HepG2 (cell line): ENCODE results near the gene ZBTB7C. TPM values are rescaled to one million over a fixed set of nuclear protein-coding genes. Genes with fewer than 3 reads are reported as not detected.

ENCODE experiments used
- BORCS8-MEF2B ChIP-seq: sonication (generic); formaldehyde crosslinking; IDR thresholded peaks from 2 replicates; pipeline ENCODE4 v1.8.0; 2022; ENCODE audit warnings: mild to moderate bottlenecking, missing genetic modification reagents
- FOSL2 ChIP-seq: sonication (generic); formaldehyde crosslinking; IDR thresholded peaks from 2 replicates; pipeline ENCODE4 v1.4.0; 2020; ENCODE audit warnings: missing genetic modification reagents
- HDAC1 ChIP-seq: sonication (generic); formaldehyde crosslinking; IDR thresholded peaks from 2 replicates; pipeline ENCODE4 v1.5.1; 2020; ENCODE audit warnings: mild to moderate bottlenecking, missing genetic modification reagents
- HIVEP1 ChIP-seq: sonication (generic); formaldehyde crosslinking; IDR thresholded peaks from 2 replicates; pipeline ENCODE4 v1.4.0; 2020; ENCODE audit warnings: mild to moderate bottlenecking, missing genetic modification reagents
- HNF4G ChIP-seq, 2 experiments: sonication (generic) in 1 of 2; formaldehyde crosslinking in 1 of 2; IDR thresholded peaks; 2 replicates each; pipeline versions ENCODE4 v1.4.0 to v1.6.1; 2011 to 2020; ENCODE audit warnings: borderline replicate concordance in 2 of 2, low read depth in 2 of 2, mild to moderate bottlenecking in 2 of 2, low read length in 1 of 2, missing genetic modification reagents in 1 of 2, moderate library complexity in 1 of 2
- MAF1 ChIP-seq: sonication (generic); formaldehyde crosslinking; IDR thresholded peaks from 2 replicates; pipeline ENCODE4 v1.5.0; 2020; ENCODE audit warnings: missing genetic modification reagents, borderline replicate concordance
- MAZ ChIP-seq, 2 experiments: sonication (generic) in 1 of 2; formaldehyde crosslinking in 1 of 2; IDR thresholded peaks; 2 replicates each; pipeline versions ENCODE4 v1.5.0 to v1.6.1; 2012 to 2020; ENCODE audit warnings: low read depth in 2 of 2, mild to moderate bottlenecking in 2 of 2, borderline replicate concordance in 1 of 2, improper control_type of control experiment in 1 of 2, low read length in 1 of 2, missing genetic modification reagents in 1 of 2, moderate library complexity in 1 of 2
- MBNL3 ChIP-seq: fragments of 250-450 bp; sonication (Bioruptor Pico); conservative IDR thresholded peaks from 2 replicates; pipeline ENCODE4 v1.8.0; 2022; ENCODE audit warnings: mild to moderate bottlenecking, inconsistent platforms
- NFKB2 ChIP-seq: sonication (generic); formaldehyde crosslinking; IDR thresholded peaks from 2 replicates; pipeline ENCODE4 v1.4.0; 2020; ENCODE audit warnings: missing genetic modification reagents, borderline replicate concordance
- ONECUT2 ChIP-seq: sonication (generic); formaldehyde crosslinking; IDR thresholded peaks from 2 replicates; pipeline ENCODE4 v1.4.0; 2020; ENCODE audit warnings: missing genetic modification reagents
- ZBTB40 ChIP-seq, 2 experiments: fragments of 450-650 bp in 1 of 2; sonication (generic) in 1 of 2; formaldehyde crosslinking in 1 of 2; IDR thresholded peaks; 2 replicates each; pipeline versions ENCODE4 v1.6.1 to v1.8.0; 2016 to 2022; ENCODE audit warnings: antibody characterized with exemption in 1 of 2, mild to moderate bottlenecking in 1 of 2, missing genetic modification reagents in 1 of 2
- ZFY ChIP-seq: sonication (generic); formaldehyde crosslinking; IDR thresholded peaks from 2 replicates; pipeline ENCODE4 v1.4.0; 2020; ENCODE audit warnings: missing genetic modification reagents
- ZMYM2 ChIP-seq: sonication (generic); formaldehyde crosslinking; IDR thresholded peaks from 2 replicates; pipeline ENCODE4 v1.8.0; 2022; ENCODE audit warnings: mild to moderate bottlenecking, missing genetic modification reagents
- ZNF136 ChIP-seq: sonication (generic); formaldehyde crosslinking; IDR thresholded peaks from 2 replicates; pipeline ENCODE4 v1.8.1; 2022; ENCODE audit warnings: low read depth, mild to moderate bottlenecking, moderate library complexity, missing genetic modification reagents
- ZNF589 ChIP-seq: sonication (generic); formaldehyde crosslinking; conservative IDR thresholded peaks from 2 replicates; pipeline ENCODE4 v1.8.0; 2022; ENCODE audit warnings: mild to moderate bottlenecking, moderate library complexity, missing genetic modification reagents
- polyA plus RNA-seq, 8 experiments: library from polyadenylated mRNA; depleted of rRNA in 3 of 8; stranded (reverse) in 7 of 8; unstranded in 1 of 8; fragments of >200 nt; fragmentation: Illumina TruSeq in 4 of 8; extraction: Trizol in 4 of 8; gene quantifications; 2 replicates each; pipeline versions ENCODE4 v1.2.1 to v1.2.3, GENCODE V29; 2011 to 2016; ENCODE audit warnings: low read depth in 4 of 8, missing spikeins in 1 of 8, mixed read lengths in 1 of 8; ENCODE audit not compliant: insufficient read depth in 1 of 8
- total RNA-seq, 5 experiments: library from RNA; depleted of rRNA; stranded (reverse); fragments of >200 nt; fragmentation: Illumina TruSeq; extraction: Trizol; gene quantifications; 2 replicates each; pipeline ENCODE4 v1.2.3, GENCODE V29; 2016; ENCODE audit warnings: low read depth in 1 of 5
- TF ChIP-seq, protein P1 (sequence below): sonication (generic); formaldehyde crosslinking; IDR thresholded peaks from 2 replicates; pipeline ENCODE4 v1.5.1; 2020; ENCODE audit warnings: mild to moderate bottlenecking, missing genetic modification reagents, moderate library complexity

The ZBTB7C gene
- total and polyA plus RNA-seq, 2 of the 13 experiments (the other 11 are each of a cell fraction or from before 2014, with no cell fraction given) = 0.01 to 0.04 TPM

- TF ChIP-seq ZBTB40 (IDR thresholded peaks at IDR 0.05) (no peak), ZBTB40 (CRISPR knock-in tag; IDR thresholded peaks at IDR 0.05) (0 out of 2 replicates have a peak, but pooled peaks have one; percentile 8), ZFY (CRISPR knock-in tag) (peak; percentile 54), ZNF136 (CRISPR knock-in tag) (no peak), HIVEP1 (no peak), MBNL3 (CRISPR knock-in tag) (no peak), ZMYM2 (no peak), MAZ (IDR thresholded peaks at IDR 0.05; ENCODE audit: borderline replicate concordance, low read depth, low read length) (no peak), MAZ (CRISPR knock-in tag; IDR thresholded peaks at IDR 0.05; ENCODE audit: low read depth) (0 out of 2 replicates have a peak, but pooled peaks have one; percentile 17), BORCS8-MEF2B (CRISPR knock-in tag) (no peak), HNF4G (IDR thresholded peaks at IDR 0.05; ENCODE audit: borderline replicate concordance, low read depth, low read length) (no peak), HNF4G (CRISPR knock-in tag; IDR thresholded peaks at IDR 0.05; ENCODE audit: borderline replicate concordance, low read depth) (no peak), NFKB2 (CRISPR knock-in tag) (peak; percentile 58; the same call in 1 of the 2 replicates), HDAC1 (CRISPR knock-in tag) (peak; percentile 47; the same call in 1 of the 2 replicates), ZNF589 (no peak), FOSL2 (peak; percentile 80), ONECUT2 (no peak), MAF1 (CRISPR knock-in tag) (no peak)
- TF ChIP-seq, protein P1, sequence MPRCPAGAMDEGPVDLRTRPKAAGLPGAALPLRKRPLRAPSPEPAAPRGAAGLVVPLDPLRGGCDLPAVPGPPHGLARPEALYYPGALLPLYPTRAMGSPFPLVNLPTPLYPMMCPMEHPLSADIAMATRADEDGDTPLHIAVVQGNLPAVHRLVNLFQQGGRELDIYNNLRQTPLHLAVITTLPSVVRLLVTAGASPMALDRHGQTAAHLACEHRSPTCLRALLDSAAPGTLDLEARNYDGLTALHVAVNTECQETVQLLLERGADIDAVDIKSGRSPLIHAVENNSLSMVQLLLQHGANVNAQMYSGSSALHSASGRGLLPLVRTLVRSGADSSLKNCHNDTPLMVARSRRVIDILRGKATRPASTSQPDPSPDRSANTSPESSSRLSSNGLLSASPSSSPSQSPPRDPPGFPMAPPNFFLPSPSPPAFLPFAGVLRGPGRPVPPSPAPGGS = 0 out of 2 replicates have a peak, but pooled peaks have one; percentile 42
Observed at GRCh38 chr18:48455555-48456478, 46.6 kb upstream of the ZBTB7C start (continued).
